ENCODE measurements around the gene GAPVD1.

- TF ChIP-seq CTCF (IDR thresholded peaks at IDR 0.05) (no peak), POLR2A (IDR thresholded peaks at IDR 0.05) (no peak)
Observed at GRCh38 chr9:125404733-125405132, 143.1 kb downstream of the GAPVD1 start.

All from lower leg skin (tissue), 3 donors.